Measurements from ENCODE around the gene KPNA1.

Gene KPNA1

DNA sequence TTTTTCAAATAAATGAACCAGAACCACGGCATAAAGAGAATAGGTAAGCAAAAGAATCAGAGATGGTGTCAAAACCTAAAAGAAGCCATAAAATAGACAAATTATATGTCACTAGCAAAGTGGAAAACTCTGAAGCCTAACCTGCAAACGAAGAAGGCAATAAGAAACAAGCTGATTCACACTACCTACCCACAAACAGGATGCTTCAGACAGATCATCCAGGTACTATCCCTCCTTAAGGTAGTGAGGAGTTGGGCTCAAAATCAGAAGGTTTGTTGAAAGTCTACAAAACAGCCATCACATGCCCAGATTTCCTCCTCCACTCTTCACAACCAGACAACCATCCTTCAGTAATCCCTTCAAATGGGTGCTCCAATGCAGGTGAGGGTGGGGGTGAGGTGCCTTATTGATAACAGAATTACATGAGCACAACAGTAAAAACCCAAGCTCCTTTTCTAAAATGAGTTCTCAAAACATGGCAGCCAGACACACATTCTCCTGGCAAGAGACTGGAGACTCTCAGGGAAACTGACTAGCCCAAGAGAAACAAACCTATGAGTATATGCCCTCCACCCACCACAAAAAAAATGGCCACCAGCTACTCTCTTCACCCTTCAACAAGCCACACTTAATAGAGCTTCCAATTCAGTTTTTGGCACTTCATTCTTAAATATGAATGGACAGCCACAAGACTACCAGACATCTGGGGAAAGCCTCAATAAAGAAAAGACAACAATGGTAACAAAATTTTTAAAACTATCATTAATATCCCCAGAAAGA is 6.4 kb downstream of the KPNA1 start:
- H2AFZ ChIP-seq (ENCODE audit: low read depth): no peak overlapping the region
- peaks cover 48% of the 10 kb centered on the region for H4K20me1 ChIP-seq (ENCODE audit: insufficient read depth)
- H3K9ac ChIP-seq: no peak overlapping the region
- H3K4me2 ChIP-seq: no peak overlapping the region
- H3K36me3 ChIP-seq (ENCODE audit: insufficient read depth): no peaks in the 10 kb centered on the region
- peaks cover 12% of the 10 kb centered on the region for H3K4me1 ChIP-seq (ENCODE audit: low read depth, poor library complexity, severe bottlenecking)
- H3K27me3 ChIP-seq (ENCODE audit: insufficient read depth, low read depth): no peaks in the 10 kb centered on the region
- TF ChIP-seq, protein P1, sequence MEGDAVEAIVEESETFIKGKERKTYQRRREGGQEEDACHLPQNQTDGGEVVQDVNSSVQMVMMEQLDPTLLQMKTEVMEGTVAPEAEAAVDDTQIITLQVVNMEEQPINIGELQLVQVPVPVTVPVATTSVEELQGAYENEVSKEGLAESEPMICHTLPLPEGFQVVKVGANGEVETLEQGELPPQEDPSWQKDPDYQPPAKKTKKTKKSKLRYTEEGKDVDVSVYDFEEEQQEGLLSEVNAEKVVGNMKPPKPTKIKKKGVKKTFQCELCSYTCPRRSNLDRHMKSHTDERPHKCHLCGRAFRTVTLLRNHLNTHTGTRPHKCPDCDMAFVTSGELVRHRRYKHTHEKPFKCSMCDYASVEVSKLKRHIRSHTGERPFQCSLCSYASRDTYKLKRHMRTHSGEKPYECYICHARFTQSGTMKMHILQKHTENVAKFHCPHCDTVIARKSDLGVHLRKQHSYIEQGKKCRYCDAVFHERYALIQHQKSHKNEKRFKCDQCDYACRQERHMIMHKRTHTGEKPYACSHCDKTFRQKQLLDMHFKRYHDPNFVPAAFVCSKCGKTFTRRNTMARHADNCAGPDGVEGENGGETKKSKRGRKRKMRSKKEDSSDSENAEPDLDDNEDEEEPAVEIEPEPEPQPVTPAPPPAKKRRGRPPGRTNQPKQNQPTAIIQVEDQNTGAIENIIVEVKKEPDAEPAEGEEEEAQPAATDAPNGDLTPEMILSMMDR (conservative IDR thresholded peaks at IDR 0.05; ENCODE audit: low read depth, low read length): no peak
- H3K79me2 ChIP-seq (ENCODE audit: insufficient read depth, low read depth): peaks cover 100% of the 10 kb centered on the region
- no peak overlapping the region for H3K4me3 ChIP-seq (IDR thresholded peaks at IDR 0.05; ENCODE audit: insufficient read depth, low read depth, low read length)
- no peak overlapping the region for H3K27ac ChIP-seq

DNA sequence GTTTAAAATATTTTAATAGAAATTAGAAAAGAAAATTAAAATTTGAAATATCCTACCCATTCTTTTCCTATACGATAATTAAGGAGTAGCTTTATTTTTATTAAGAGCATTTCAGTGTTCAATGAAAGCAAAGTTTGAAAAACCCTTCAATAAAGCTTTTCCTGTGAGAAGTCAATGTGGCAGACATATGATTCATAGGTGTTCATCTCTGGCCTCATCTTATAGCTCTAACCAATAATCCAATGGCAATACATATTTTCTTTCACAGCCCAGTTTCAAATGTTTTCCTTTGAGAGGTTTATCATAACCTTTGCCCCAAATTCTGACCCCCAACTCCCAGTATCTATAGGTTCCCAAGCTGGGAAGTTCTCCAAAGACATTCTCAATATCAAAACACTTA is 8.3 kb downstream of the KPNA1 start:
- TF ChIP-seq, protein P1 (conservative IDR thresholded peaks at IDR 0.05; ENCODE audit: low read depth, low read length): no peak
- Histone ChIP-seq H3K9ac (no peak overlapping the region), H3K27me3 (ENCODE audit: insufficient read depth, low read depth) (no peaks in the 10 kb centered on the region), H2AFZ (ENCODE audit: low read depth) (no peak overlapping the region), H3K4me1 (ENCODE audit: low read depth, poor library complexity, severe bottlenecking) (peaks cover 11% of the 10 kb centered on the region), H3K27ac (no peak overlapping the region), H3K4me3 (IDR thresholded peaks at IDR 0.05; ENCODE audit: insufficient read depth, low read depth, low read length) (no peak overlapping the region), H3K79me2 (ENCODE audit: insufficient read depth, low read depth) (peaks cover 98% of the 10 kb centered on the region), H3K4me2 (no peak overlapping the region), H3K36me3 (ENCODE audit: insufficient read depth) (no peaks in the 10 kb centered on the region), H4K20me1 (ENCODE audit: insufficient read depth) (peaks cover 41% of the 10 kb centered on the region)

DNA sequence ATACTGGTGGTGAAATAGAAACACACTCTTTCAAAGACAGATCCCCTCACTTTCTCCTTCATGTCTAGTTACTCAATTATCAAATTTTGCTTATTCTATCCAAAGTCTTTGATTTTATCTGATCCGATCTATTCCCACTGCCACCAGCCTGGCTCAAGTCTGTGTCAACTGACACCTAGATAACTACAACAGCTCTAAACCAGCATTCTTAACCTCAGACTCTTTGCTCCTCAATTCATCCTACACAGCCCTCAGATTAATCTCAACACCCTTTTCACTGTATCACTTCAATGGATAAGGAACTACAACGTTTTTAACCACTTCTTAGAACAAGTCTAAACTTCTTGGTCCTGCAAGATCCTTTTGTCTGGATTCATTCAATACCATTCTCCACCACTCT is 9.1 kb downstream of the KPNA1 start:
- peaks cover 34% of the 10 kb centered on the region for H4K20me1 ChIP-seq (ENCODE audit: insufficient read depth)
- TF ChIP-seq, protein P1 (conservative IDR thresholded peaks at IDR 0.05; ENCODE audit: low read depth, low read length): no peak
- peaks cover 11% of the 10 kb centered on the region for H3K4me1 ChIP-seq (ENCODE audit: low read depth, poor library complexity, severe bottlenecking)
- H3K27me3 ChIP-seq (ENCODE audit: insufficient read depth, low read depth): no peaks in the 10 kb centered on the region
- H3K27ac ChIP-seq: no peak overlapping the region
- no peak overlapping the region for H3K9ac ChIP-seq
- peaks cover 93% of the 10 kb centered on the region for H3K79me2 ChIP-seq (ENCODE audit: insufficient read depth, low read depth)
- no peak overlapping the region for H3K4me3 ChIP-seq (IDR thresholded peaks at IDR 0.05; ENCODE audit: insufficient read depth, low read depth, low read length)
- no peaks in the 10 kb centered on the region for H3K36me3 ChIP-seq (ENCODE audit: insufficient read depth)
- H3K4me2 ChIP-seq: no peak overlapping the region
- H2AFZ ChIP-seq (ENCODE audit: low read depth): no peak overlapping the region

DNA sequence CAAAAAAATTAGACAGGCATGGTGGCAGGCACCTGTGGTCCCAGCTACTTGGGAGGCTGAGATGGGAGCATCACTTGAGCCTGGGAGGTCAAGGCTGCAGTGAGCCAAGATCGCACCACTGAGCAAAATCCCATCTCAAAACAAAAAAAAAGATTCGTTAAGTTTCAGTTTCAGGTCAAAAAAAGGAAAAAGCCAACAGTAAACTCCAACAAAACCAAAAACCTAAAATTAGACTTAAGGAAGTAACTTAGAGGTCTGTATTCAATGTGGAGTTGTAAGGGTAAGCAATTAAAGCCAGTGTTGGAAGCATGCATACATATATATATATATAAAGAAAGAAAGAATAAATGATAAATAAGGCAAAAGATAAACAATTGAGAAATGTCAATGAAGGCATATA is 11.8 kb downstream of the KPNA1 start:
- H4K20me1 ChIP-seq (ENCODE audit: insufficient read depth): peaks cover 40% of the 10 kb centered on the region
- TF ChIP-seq, protein P1 (conservative IDR thresholded peaks at IDR 0.05; ENCODE audit: low read depth, low read length): no peak

More for the DNA sequence above, 11.8 kb downstream of the KPNA1 start:
- Histone ChIP-seq H3K27me3 (ENCODE audit: insufficient read depth, low read depth) (no peaks in the 10 kb centered on the region), H3K4me3 (IDR thresholded peaks at IDR 0.05; ENCODE audit: insufficient read depth, low read depth, low read length) (no peak overlapping the region), H3K9ac (no peak overlapping the region), H3K4me2 (no peak overlapping the region), H3K27ac (no peak overlapping the region), H3K79me2 (ENCODE audit: insufficient read depth, low read depth) (peaks cover 71% of the 10 kb centered on the region), H2AFZ (ENCODE audit: low read depth) (no peak overlapping the region), H3K4me1 (ENCODE audit: low read depth, poor library complexity, severe bottlenecking) (peaks cover 26% of the 10 kb centered on the region), H3K36me3 (ENCODE audit: insufficient read depth) (no peaks in the 10 kb centered on the region)
